Measurements from ENCODE around the gene GADL1.

DNA sequence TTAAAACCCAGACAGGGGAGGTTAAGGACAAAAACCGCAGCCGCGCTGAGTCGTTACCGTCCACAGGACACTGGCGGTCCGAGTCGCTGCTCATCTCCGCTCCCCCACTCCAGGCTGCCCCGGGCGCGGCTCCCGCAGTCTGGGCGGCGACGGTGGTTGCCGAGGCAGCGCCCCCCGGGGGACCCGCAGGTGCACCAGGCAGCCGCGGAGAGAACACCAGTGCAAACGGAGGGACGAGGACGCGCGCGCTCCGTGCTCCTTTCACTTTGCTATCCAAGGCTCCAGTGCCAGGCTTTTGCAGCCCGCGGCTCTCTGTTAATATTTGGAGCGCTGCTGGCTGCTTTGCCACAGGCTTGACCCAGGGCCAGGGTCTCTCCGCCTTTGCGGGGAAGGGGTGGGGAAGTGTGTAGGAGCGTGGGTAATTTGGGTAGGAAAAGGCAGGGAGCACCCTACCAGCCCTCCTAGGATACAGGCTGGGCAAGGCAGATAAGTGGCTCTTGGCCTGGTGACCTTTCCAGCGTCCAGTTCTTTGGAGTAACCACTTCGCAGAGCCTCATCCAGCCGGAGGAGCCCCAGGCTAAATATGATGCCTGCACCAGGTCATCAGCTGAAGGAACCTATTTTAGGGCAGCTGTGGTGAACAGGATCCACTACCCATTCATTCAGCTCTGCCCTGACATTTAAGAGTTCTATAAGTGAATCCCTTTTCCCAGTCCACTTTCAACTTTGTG is at the start of gene GADL1:
- no peak for TF ChIP-seq EZH2 (IDR thresholded peaks at IDR 0.05)
- TF ChIP-seq POLR2AphosphoS5 (IDR thresholded peaks at IDR 0.05; ENCODE audit: borderline replicate concordance, low read depth, low read length), result no peak
